H9 (cell line): ENCODE results near the gene TIMP1. TPM values are rescaled to one million over a fixed set of nuclear protein-coding genes. Genes with fewer than 3 reads are reported as not detected.
A peak's percentile ranks its signal among the peaks of the same experiment; 100 is the strongest.

ENCODE experiments used
- DNase-seq: peaks from one replicate; pipeline ENCODE4 v3.0.0-alpha.2; 2017
- H2AFZ ChIP-seq: one replicate; pipeline ENCODE4 v1.6.1; 2013; ENCODE audit warnings: mild to moderate bottlenecking, low read length, control low read depth, moderate library complexity
- H2AK5ac ChIP-seq: 2 replicates; pipeline ENCODE4 v1.6.1; 2013; ENCODE audit warnings: low read length, control low read depth, mixed read lengths; ENCODE audit not compliant: insufficient read length
- H2BK120ac ChIP-seq: one replicate; pipeline ENCODE4 v1.6.1; 2013; ENCODE audit warnings: low read depth, mild to moderate bottlenecking, low read length, control low read depth, inconsistent platforms; ENCODE audit not compliant: poor library complexity, severe bottlenecking
- H2BK12ac ChIP-seq: 2 replicates; pipeline ENCODE4 v1.6.1; 2013; ENCODE audit warnings: low read length, control low read depth, mixed read lengths, low read depth; ENCODE audit not compliant: insufficient read length
- H2BK15ac ChIP-seq: 2 replicates; pipeline ENCODE4 v1.6.1; 2013; ENCODE audit warnings: low read depth, low read length, control low read depth
- H2BK20ac ChIP-seq: one replicate; pipeline ENCODE4 v1.6.1; 2013; ENCODE audit warnings: low read depth, mild to moderate bottlenecking, low read length, control low read depth, inconsistent platforms; ENCODE audit not compliant: poor library complexity, severe bottlenecking
- H2BK5ac ChIP-seq: 2 replicates; pipeline ENCODE4 v1.6.1; 2013; ENCODE audit warnings: low read length, control low read depth, mixed read lengths; ENCODE audit not compliant: insufficient read length
- H3K14ac ChIP-seq: 2 replicates; pipeline ENCODE4 v1.6.1; 2013; ENCODE audit warnings: low read length, control low read depth; ENCODE audit not compliant: insufficient read depth
- H3K18ac ChIP-seq: 2 replicates; pipeline ENCODE4 v1.6.1; 2013; ENCODE audit warnings: low read depth, mild to moderate bottlenecking, mixed read lengths, low read length, control low read depth; ENCODE audit not compliant: insufficient read length
- H3K23ac ChIP-seq: 2 replicates; pipeline ENCODE4 v1.6.1; 2013; ENCODE audit warnings: low read length, control low read depth, mixed read lengths, low read depth; ENCODE audit not compliant: insufficient read length
- H3K23me2 ChIP-seq: 2 replicates; pipeline ENCODE4 v1.6.1; 2013; ENCODE audit warnings: low read depth, mild to moderate bottlenecking, mixed read lengths, low read length, control low read depth; ENCODE audit not compliant: insufficient read length, poor library complexity, severe bottlenecking
- H3K27ac ChIP-seq: 2 replicates; pipeline ENCODE4 v1.5.1; 2013; ENCODE audit warnings: low read length, control low read depth, mixed read lengths, low read depth; ENCODE audit not compliant: insufficient read length
- H3K27me3 ChIP-seq: 2 replicates; pipeline ENCODE4 v1.6.1; 2013; ENCODE audit warnings: low read length, control low read depth, inconsistent platforms; ENCODE audit not compliant: insufficient read depth
- H3K4ac ChIP-seq: 2 replicates; pipeline ENCODE4 v1.6.1; 2013; ENCODE audit warnings: low read depth, mild to moderate bottlenecking, control low read depth, inconsistent platforms, low read length, moderate library complexity
- H3K4me1 ChIP-seq: 2 replicates; pipeline ENCODE4 v1.6.1; 2013; ENCODE audit warnings: low read length, control low read depth, inconsistent platforms; ENCODE audit not compliant: insufficient read depth
- H3K4me2 ChIP-seq: 2 replicates; pipeline ENCODE4 v1.6.1; 2013; ENCODE audit warnings: low read length, control low read depth, mixed read lengths; ENCODE audit not compliant: insufficient read length, insufficient read depth
- H3K56ac ChIP-seq: 2 replicates; pipeline ENCODE4 v1.6.1; 2013; ENCODE audit warnings: low read depth, mild to moderate bottlenecking, mixed read lengths, low read length, control low read depth; ENCODE audit not compliant: insufficient read length
- H3K79me1 ChIP-seq: 2 replicates; pipeline ENCODE4 v1.6.1; 2013; ENCODE audit warnings: low read depth, mild to moderate bottlenecking, moderate library complexity, low read length, control low read depth, inconsistent platforms; ENCODE audit not compliant: insufficient read depth, poor library complexity, severe bottlenecking
- H3K79me2 ChIP-seq: 2 replicates; pipeline ENCODE4 v1.6.1; 2013; ENCODE audit warnings: low read length, control low read depth, inconsistent platforms; ENCODE audit not compliant: insufficient read depth
- H3K9ac ChIP-seq: 2 replicates; pipeline ENCODE4 v1.6.1; 2013; ENCODE audit warnings: low read length, control low read depth, mixed read lengths; ENCODE audit not compliant: insufficient read length; ENCODE audit errors: extremely low read depth
- H3K9me3 ChIP-seq: one replicate; pipeline ENCODE4 v1.6.1; 2013; ENCODE audit warnings: low read depth, low read length, inconsistent platforms; ENCODE audit not compliant: control insufficient read depth
- H3T11ph ChIP-seq: one replicate; pipeline ENCODE4 v1.6.1; 2013; ENCODE audit warnings: mild to moderate bottlenecking, low read length, control low read depth, inconsistent platforms
- H4K20me1 ChIP-seq: one replicate; pipeline ENCODE4 v1.6.1; 2013; ENCODE audit not compliant: control insufficient read depth, insufficient read length, insufficient read depth
- H4K5ac ChIP-seq: 2 replicates; pipeline ENCODE4 v1.6.1; 2013; ENCODE audit warnings: low read depth, mild to moderate bottlenecking, mixed read lengths, low read length, control low read depth; ENCODE audit not compliant: insufficient read length
- H4K8ac ChIP-seq: replicated peaks from 2 replicates; pipeline ENCODE4 v1.6.1; 2013; ENCODE audit warnings: low read length, control low read depth, mixed read lengths, low read depth; ENCODE audit not compliant: insufficient read length
- H4K91ac ChIP-seq: 2 replicates; pipeline ENCODE4 v1.6.1; 2013; ENCODE audit warnings: low read depth, mild to moderate bottlenecking, moderate library complexity, mixed read lengths, low read length, control low read depth; ENCODE audit not compliant: insufficient read length
- H3K27ac Mint-ChIP-seq, 3 experiments: 2 replicates in 2 of 3; 3 replicates in 1 of 3; pipeline ENCODE4 v1.8.0; 2020 to 2021; ENCODE audit warnings: mixed read lengths in 3 of 3, mild to moderate bottlenecking in 1 of 3, moderate library complexity in 1 of 3
- H3K27me3 Mint-ChIP-seq: 2 replicates; pipeline ENCODE4 v1.8.0; 2021; ENCODE audit warnings: low read depth, mild to moderate bottlenecking, moderate library complexity, mixed read lengths
- H3K36me3 Mint-ChIP-seq, 3 experiments: 2 replicates in 2 of 3; 3 replicates in 1 of 3; pipeline ENCODE4 v1.8.0; 2020 to 2021; ENCODE audit warnings: low read depth in 3 of 3, mixed read lengths in 3 of 3; ENCODE audit not compliant: insufficient read depth in 1 of 3
- H3K4me1 Mint-ChIP-seq, 2 experiments: 2 replicates each; pipeline ENCODE4 v1.8.0; 2020; ENCODE audit warnings: mixed read lengths in 2 of 2
- H3K4me3 Mint-ChIP-seq, 2 experiments: 2 replicates in 1 of 2; 3 replicates in 1 of 2; pipeline ENCODE4 v1.8.0; 2020 to 2021; ENCODE audit warnings: mild to moderate bottlenecking in 2 of 2, mixed read lengths in 2 of 2, moderate library complexity in 1 of 2
- H3K9me3 Mint-ChIP-seq, 2 experiments: 2 replicates in 1 of 2; 3 replicates in 1 of 2; pipeline ENCODE4 v1.8.0; 2020; ENCODE audit warnings: mild to moderate bottlenecking in 2 of 2, mixed read lengths in 2 of 2, moderate library complexity in 1 of 2
- WGBS: extraction: QIAGEN DNeasy Blood & Tissue Kit; methylation state at CpG from one replicate; pipeline ENCODE4 v1.1.7; 2013; ENCODE audit warnings: missing lambda C conversion rate, low lambda C conversion rate, mixed read lengths; ENCODE audit not compliant: insufficient read length; ENCODE audit errors: extremely low coverage; 5-methylcytosine and 5-hydroxymethylcytosine counted together
- total RNA-seq: library from RNA; stranded (reverse); gene quantifications from 2 replicates; pipeline ENCODE4 v1.2.1, GENCODE V29; 2021
- TF ChIP-seq, protein P1 (sequence below): fragments of 200-600 bp; sonication (generic); conservative IDR thresholded peaks from 3 replicates; pipeline ENCODE4 v1.8.0; 2021; ENCODE audit warnings: antibody characterized with exemption, mild to moderate bottlenecking

The TIMP1 gene
- total RNA-seq, 1 experiment from 2014 or later: 65.1 TPM

DNA sequence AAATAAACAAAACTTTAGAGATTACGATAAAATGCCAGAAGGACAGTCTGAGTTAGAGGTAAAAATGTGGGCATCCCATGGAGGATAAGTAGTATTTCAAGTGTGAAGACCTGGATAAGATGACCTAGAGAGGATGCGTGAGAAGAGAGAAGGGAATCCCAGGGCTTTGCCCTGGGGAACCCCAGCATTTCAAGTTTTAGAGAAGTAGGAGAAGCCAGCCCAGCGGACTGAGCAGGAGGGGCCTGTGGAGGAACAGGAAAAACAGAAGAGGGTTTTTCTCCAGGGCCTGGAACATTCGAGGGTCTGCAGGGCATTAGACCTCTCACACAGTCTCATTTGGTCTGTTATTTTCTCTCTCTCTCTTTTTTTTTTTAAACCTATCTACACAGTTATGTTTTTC, 50.4 kb downstream of the TIMP1 start:
- Histone ChIP-seq H3K56ac (no peak overlapping the region), H3K79me1 (no peaks in the 10 kb centered on the region), H4K91ac (no peak overlapping the region), H2BK5ac (no peak overlapping the region), H2BK12ac (no peak overlapping the region), H3K27me3 (no peaks in the 10 kb centered on the region), H4K5ac (no peak overlapping the region), H2AFZ (no peak overlapping the region), H3K27ac (no peak overlapping the region), H3K79me2 (no peaks in the 10 kb centered on the region), H3K4me1 (peaks cover 2% of the 10 kb centered on the region; the same call in 1 of the 2 replicates), H3K4me2 (no peak overlapping the region), H3K9ac (no peak overlapping the region), H3K23ac (no peak overlapping the region), H2BK120ac (no peak overlapping the region), H3K18ac (no peak overlapping the region), H3K23me2 (no peaks in the 10 kb centered on the region), H4K20me1 (no peaks in the 10 kb centered on the region), H3K14ac (no peak overlapping the region), H4K8ac (no peak overlapping the region), H2BK15ac (no peak overlapping the region), H3T11ph (no peak overlapping the region), H3K9me3 (peaks cover 38% of the 10 kb centered on the region), H2AK5ac (no peak overlapping the region), H3K4ac (no peak overlapping the region), H2BK20ac (no peak overlapping the region)
- TF ChIP-seq, protein P1, sequence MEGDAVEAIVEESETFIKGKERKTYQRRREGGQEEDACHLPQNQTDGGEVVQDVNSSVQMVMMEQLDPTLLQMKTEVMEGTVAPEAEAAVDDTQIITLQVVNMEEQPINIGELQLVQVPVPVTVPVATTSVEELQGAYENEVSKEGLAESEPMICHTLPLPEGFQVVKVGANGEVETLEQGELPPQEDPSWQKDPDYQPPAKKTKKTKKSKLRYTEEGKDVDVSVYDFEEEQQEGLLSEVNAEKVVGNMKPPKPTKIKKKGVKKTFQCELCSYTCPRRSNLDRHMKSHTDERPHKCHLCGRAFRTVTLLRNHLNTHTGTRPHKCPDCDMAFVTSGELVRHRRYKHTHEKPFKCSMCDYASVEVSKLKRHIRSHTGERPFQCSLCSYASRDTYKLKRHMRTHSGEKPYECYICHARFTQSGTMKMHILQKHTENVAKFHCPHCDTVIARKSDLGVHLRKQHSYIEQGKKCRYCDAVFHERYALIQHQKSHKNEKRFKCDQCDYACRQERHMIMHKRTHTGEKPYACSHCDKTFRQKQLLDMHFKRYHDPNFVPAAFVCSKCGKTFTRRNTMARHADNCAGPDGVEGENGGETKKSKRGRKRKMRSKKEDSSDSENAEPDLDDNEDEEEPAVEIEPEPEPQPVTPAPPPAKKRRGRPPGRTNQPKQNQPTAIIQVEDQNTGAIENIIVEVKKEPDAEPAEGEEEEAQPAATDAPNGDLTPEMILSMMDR: no peak
- H3K36me3 Mint-ChIP-seq: peaks cover 15 to 22% (median 16%) of the 10 kb centered on the region in 3 experiments
- no peak for DNase-seq
- H3K4me3 Mint-ChIP-seq: no peak overlapping the region
- H3K27me3 Mint-ChIP-seq: no peaks in the 10 kb centered on the region
- no CpG with 5 or more reads among the region's 4 CpGs for WGBS
- peaks cover 8 to 26% of the 10 kb centered on the region in 2 experiments for H3K4me1 Mint-ChIP-seq
- H3K27ac Mint-ChIP-seq: peak overlapping the region in 1 of 3 experiments; percentile 46; a peak in 2 of 7 replicates
- H3K9me3 Mint-ChIP-seq: peaks cover 48 to 52% of the 10 kb centered on the region in 2 experiments
